ENCODE data around the gene SHROOM3. TPM values are rescaled to one million over a fixed set of nuclear protein-coding genes. Genes with fewer than 3 reads are reported as not detected.

The SHROOM3 gene
- total RNA-seq, 6 experiments from 2014 or later: 15.2 to 35.8 (median 29.9) TPM

- TF ChIP-seq POLR2A (IDR thresholded peaks at IDR 0.05) (no peak), CTCF (IDR thresholded peaks at IDR 0.05) (no peak)
- H3K36me3 ChIP-seq: no peaks in the 10 kb centered on the region
- no peak overlapping the region for H3K27ac ChIP-seq
- ATAC-seq (no peak), DNase-seq (no peak)
- H3K9me3 ChIP-seq: no peaks in the 10 kb centered on the region
- H3K4me3 ChIP-seq: no peak overlapping the region
- no peaks in the 10 kb centered on the region for H3K4me1 ChIP-seq
- 100% methylated on average over 1 of the region's 1 CpG for WGBS (ENCODE audit: insufficient coverage, low coverage, low lambda C conversion rate, missing lambda C conversion rate)
- H3K27me3 ChIP-seq: no peaks in the 10 kb centered on the region
- intact Hi-C loops (cut with DNase I): no loop called here
Observed at GRCh38 chr4:76649086-76649485, 214.1 kb downstream of the SHROOM3 start.

- DNase-seq (no peak), ATAC-seq (no peak)
- Histone ChIP-seq H3K4me1 (no peaks in the 10 kb centered on the region), H3K27me3 (no peaks in the 10 kb centered on the region), H3K36me3 (no peaks in the 10 kb centered on the region), H3K27ac (no peak overlapping the region), H3K4me3 (no peak overlapping the region), H3K9me3 (no peaks in the 10 kb centered on the region)
- TF ChIP-seq CTCF (IDR thresholded peaks at IDR 0.05): no peak
- TF ChIP-seq POLR2A (IDR thresholded peaks at IDR 0.05): no peak
- intact Hi-C loops (cut with DNase I): no loop called here
- 100% methylated on average over 2 of the region's 2 CpGs for WGBS (ENCODE audit: insufficient coverage, low coverage, low lambda C conversion rate, missing lambda C conversion rate)
Observed at GRCh38 chr4:76651616-76652015, 216.6 kb downstream of the SHROOM3 start.

GRCh38 chr4:76652389-76652788, 217.4 kb downstream of the SHROOM3 start:
- intact Hi-C loops (cut with DNase I): no loop called here
- ATAC-seq (no peak), DNase-seq (no peak)
- Histone ChIP-seq H3K27me3 (no peaks in the 10 kb centered on the region), H3K27ac (no peak overlapping the region), H3K36me3 (no peaks in the 10 kb centered on the region), H3K4me1 (no peaks in the 10 kb centered on the region), H3K4me3 (no peak overlapping the region), H3K9me3 (no peaks in the 10 kb centered on the region)
- 56% methylated on average over 1 of the region's 1 CpG for WGBS (ENCODE audit: insufficient coverage, low coverage, low lambda C conversion rate, missing lambda C conversion rate)
- TF ChIP-seq POLR2A (IDR thresholded peaks at IDR 0.05): no peak

GRCh38 chr4:76654084-76654483, 219.1 kb downstream of the SHROOM3 start:
- ATAC-seq: no peak
- intact Hi-C loops (cut with DNase I): no loop called here
- no peaks in the 10 kb centered on the region for H3K36me3 ChIP-seq
- no peaks in the 10 kb centered on the region for H3K9me3 ChIP-seq
- TF ChIP-seq CTCF (IDR thresholded peaks at IDR 0.05) (no peak), POLR2A (IDR thresholded peaks at IDR 0.05) (no peak)
- 91% methylated on average over 4 of the region's 6 CpGs for WGBS (ENCODE audit: insufficient coverage, low coverage, low lambda C conversion rate, missing lambda C conversion rate)
- DNase-seq: no peak
- no peak overlapping the region for H3K4me3 ChIP-seq
- H3K27ac ChIP-seq: no peak overlapping the region
- no peaks in the 10 kb centered on the region for H3K27me3 ChIP-seq
- H3K4me1 ChIP-seq: no peaks in the 10 kb centered on the region

GRCh38 chr4:76654791-76655190, 219.8 kb downstream of the SHROOM3 start:
- intact Hi-C loops (cut with DNase I): no loop called here
- Histone ChIP-seq H3K27ac (no peak overlapping the region), H3K4me3 (no peak overlapping the region), H3K27me3 (no peaks in the 10 kb centered on the region), H3K4me1 (no peaks in the 10 kb centered on the region), H3K36me3 (no peaks in the 10 kb centered on the region), H3K9me3 (no peaks in the 10 kb centered on the region)
- no peak for ATAC-seq
- DNase-seq: no peak
- TF ChIP-seq POLR2A (IDR thresholded peaks at IDR 0.05): no peak
- no peak for TF ChIP-seq CTCF (IDR thresholded peaks at IDR 0.05)
